GM12865 (cell line): Measurements from ENCODE around the gene STARD10.

Experiments
- DNase-seq: peaks from one replicate; pipeline ENCODE4 v3.0.0; 2010; ENCODE audit warnings: low read depth
- H3K4me3 ChIP-seq: 2 replicates; pipeline ENCODE4 v1.5.1; 2011; ENCODE audit warnings: mild to moderate bottlenecking, low read depth, low read length, control low read depth
- CTCF ChIP-seq: IDR thresholded peaks from 2 replicates; pipeline ENCODE4 v1.5.1; 2011; ENCODE audit warnings: low read length, control low read depth, low read depth, inconsistent platforms; ENCODE audit not compliant: insufficient read depth; ENCODE audit errors: missing control alignments

STARD10 gene

DNA sequence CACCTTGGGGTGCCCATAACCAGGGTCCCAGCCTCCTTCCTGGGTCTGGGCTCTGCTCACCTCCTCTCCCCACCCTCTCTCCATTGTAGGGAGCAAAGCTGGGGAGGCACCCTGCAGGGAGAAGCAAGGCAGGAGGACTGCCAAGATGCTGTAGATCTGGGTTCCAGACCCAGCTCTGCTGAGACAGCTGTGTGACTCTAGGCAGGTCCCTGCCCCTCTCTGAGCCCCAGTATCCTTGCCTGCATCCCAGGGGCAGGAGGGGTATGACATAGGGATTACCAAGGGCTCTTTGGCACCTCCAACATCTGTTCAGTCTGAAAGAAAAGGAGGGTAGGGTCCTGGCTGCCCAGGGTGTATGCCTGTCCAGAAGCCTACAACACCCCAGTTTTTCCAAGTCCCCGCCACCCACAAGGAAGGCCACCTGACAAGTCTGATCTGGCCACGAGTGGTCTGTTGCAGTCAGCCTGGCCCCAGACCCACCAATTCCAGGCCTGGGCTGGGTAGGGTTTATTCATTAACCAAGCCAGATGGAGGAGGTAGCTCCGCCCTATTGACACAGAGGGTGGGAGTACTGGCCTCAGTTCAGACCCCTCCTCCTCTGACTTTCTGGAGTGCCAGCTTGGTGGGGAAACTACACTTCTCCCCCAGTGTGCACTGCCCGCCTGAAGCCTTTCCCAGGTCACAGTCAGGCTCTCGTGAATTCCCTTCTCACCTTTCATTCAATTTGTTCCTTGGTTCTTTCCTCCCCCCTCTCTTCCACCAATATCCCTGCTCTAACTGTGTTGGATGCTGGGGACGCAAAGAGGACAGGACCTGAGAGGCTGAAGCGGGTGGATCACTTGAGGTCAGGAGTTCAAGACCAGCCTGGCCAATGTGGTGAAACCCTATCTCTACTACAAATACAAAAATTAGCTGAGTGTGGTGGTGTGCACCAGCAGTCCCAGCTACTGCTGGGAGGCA is 15.0 kb downstream of the STARD10 start:
- no peak overlapping the region for H3K4me3 ChIP-seq
- TF ChIP-seq CTCF, result no peak
- DNase-seq, result no peak

DNA sequence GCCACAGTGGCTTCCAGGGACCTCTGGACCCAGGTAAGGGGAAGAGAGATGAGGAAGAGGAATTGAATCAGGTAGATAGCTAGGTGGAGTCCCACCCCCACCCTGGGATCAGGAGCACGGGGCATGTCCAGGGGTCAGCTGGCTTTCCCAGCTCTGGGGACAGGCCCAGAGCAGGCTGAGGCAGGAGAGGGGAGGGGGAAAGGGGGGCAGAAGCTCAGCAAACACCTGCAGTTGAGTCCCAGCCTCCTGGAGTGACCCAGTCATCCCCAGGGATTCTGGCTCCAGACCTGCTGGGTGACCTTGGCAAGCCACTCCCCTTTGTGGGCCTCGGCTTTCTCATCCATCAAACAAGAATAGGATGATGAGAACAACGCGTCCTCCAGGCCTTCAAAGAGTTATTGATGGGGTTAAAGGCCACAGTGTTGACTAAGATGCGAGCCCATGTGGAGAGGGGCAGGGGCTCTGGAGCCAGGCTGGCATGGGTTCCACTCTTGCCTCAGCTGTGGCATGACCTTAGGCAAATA is 16.0 kb downstream of the STARD10 start:
- no peak overlapping the region for H3K4me3 ChIP-seq
- DNase-seq, result no peak
- TF ChIP-seq CTCF, result no peak

DNA sequence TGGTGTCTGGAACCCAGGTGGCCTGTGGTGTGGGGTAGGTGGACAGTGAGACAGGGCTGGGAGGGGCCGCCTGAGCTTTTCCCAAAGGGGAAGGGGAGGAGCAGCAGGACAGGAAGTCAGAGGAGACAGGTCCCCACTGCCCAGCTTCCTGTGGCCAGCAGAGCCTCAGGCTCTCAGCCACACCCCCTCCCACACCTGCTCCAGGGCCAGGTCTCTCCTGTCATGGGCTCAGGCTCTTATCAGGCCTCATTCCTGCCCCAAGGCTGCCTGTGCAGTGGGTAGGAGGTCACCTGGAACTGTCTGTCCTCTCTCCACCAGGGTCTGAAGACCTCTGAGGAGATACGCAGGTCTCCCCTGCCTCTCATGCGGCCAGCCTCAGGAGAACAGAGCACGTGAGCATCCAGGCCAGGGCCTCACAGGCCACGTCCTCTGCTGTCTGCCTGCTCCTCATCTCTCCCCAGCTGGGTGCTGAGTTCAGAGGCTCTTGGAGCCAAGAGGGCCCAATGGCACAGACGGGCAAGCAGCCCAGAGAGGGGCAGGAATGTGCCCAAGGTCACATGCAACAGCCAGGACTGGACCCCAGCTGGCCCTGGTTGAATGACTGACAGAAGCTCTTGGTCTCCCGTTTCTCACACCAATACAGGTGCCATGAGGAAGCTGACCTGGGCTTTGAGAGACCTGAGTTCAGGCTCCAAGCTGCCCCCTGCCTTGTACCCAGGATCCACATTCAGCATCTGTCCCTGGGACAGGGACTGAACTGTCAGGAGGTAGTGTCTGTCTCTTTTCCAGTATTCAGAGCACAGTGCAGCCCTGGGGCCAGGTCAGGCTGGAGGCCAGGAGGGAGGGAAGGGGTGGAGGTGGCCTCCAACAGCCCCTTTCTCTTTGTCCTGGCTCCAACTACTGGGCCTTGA is 16.7 kb downstream of the STARD10 start:
- TF ChIP-seq CTCF, result no peak
- no peak overlapping the region for H3K4me3 ChIP-seq
- DNase-seq, result no peak

DNA sequence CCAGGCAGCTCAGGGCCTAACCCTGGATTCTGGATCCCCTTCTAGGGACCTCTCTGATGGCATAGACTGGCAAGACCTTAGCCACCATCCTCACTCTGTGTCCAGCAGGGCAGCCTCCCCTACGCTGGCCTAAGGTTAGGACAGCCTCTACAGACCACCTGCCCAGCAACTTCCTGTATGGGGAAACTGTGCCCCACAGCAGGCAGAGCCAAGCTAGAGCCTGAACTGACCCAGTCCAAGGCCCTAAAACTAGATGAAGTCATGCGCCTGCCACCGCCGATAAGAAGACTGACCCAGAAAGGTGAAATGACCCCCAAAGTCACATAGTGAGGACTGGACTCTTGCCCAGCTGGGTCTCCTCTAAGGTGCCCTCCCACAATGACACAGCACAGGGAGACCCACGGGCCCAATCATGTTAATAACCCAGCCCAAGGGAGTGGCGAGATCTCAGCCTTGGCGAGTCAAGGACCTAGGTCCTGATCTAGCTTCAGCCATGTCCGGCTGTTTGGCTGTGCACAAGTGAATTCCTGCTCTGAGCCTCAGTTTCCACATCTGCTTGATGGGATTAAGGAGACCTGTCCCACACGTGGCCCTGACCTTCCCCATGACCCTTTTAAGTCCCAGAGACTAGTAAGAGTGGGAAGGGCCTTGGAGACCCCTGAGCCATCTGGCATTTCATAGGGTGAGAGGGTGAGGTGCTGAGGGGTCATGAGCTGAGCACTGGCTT is 17.6 kb downstream of the STARD10 start:
- no peak overlapping the region for H3K4me3 ChIP-seq
- no peak for DNase-seq
- TF ChIP-seq CTCF, result no peak

- DNase-seq, result no peak
Measured at GRCh38 chr11:72775288-72776110, 18.3 kb downstream of the STARD10 start.

More at GRCh38 chr11:72775288-72776110, 18.3 kb downstream of the STARD10 start:
- H3K4me3 ChIP-seq, result no peak overlapping the region
- no peak for TF ChIP-seq CTCF
